Esophagus muscularis mucosa (tissue), 4 donors: Measurements from ENCODE around the gene HOXC9. TPM values are rescaled to one million over a fixed set of nuclear protein-coding genes. Genes with fewer than 3 reads are reported as not detected.

Source experiments
- DNase-seq: peaks from one replicate; pipeline ENCODE4 v3.0.0-alpha.2; 2017; ENCODE audit errors: extremely low spot score
- H3K27ac ChIP-seq, 4 donors: fragments of 200-600 bp; sonication (generic); replicated peaks in 1 of 4; 1 replicate in 3 of 4; 2 replicates in 1 of 4; pipeline ENCODE4 v1.5.1; 2016 to 2019; ENCODE audit warnings: mild to moderate bottlenecking in 1 of 4
- H3K27me3 ChIP-seq, 4 donors: fragments of 200-600 bp; sonication (generic); one replicate each; pipeline versions ENCODE4 v1.5.1 to v1.6.0; 2016 to 2019
- H3K36me3 ChIP-seq, 4 donors: fragments of 200-600 bp; sonication (generic); one replicate each; pipeline ENCODE4 v1.5.1; 2016 to 2019
- H3K4me1 ChIP-seq, 4 donors: fragments of 200-600 bp; sonication (generic); one replicate each; pipeline ENCODE4 v1.5.1; 2016 to 2019
- H3K4me3 ChIP-seq, 4 donors: fragments of 200-600 bp; sonication (generic); 1 replicate in 2 of 4; 2 replicates in 2 of 4; pipeline ENCODE4 v1.5.1; 2016 to 2019; ENCODE audit warnings: mild to moderate bottlenecking in 4 of 4, moderate library complexity in 1 of 4
- H3K9me3 ChIP-seq, 4 donors: fragments of 200-600 bp; sonication (generic); 1 replicate in 3 of 4; 2 replicates in 1 of 4; pipeline ENCODE4 v1.5.1; 2016 to 2019
- EP300 ChIP-seq: sonication (generic); formaldehyde crosslinking; IDR thresholded peaks from one replicate; pipeline ENCODE4 v1.6.1; 2017; ENCODE audit warnings: antibody characterized with exemption
- POLR2A ChIP-seq: fragments of 450-650 bp; IDR thresholded peaks from one replicate; pipeline ENCODE4 v1.6.1; 2017; ENCODE audit warnings: antibody characterized with exemption, moderate library complexity, mild to moderate bottlenecking, low read depth
- POLR2AphosphoS5 ChIP-seq, 2 donors: sonication (generic); formaldehyde crosslinking; IDR thresholded peaks; one replicate each; pipeline ENCODE4 v1.6.1; 2017; ENCODE audit warnings: antibody characterized with exemption in 2 of 2
- WGBS: methylation state at CpG from one replicate; pipeline ENCODE4 v1.1.5; 2018; 5-methylcytosine and 5-hydroxymethylcytosine counted together
- intact Hi-C: fragments of 100-400 bp; cut with DNase I; formaldehyde crosslinking; loops from one replicate; pipeline ENCODE4 v1.15.1; 2023
- total RNA-seq, 4 donors: library from RNA; depleted of rRNA; stranded (reverse); fragments of >200 nt; gene quantifications; one replicate each; pipeline versions ENCODE4 v1.1.0 to v1.2.1, GENCODE V29; 2016
- TF ChIP-seq, protein P1 (sequence below), 3 experiments: fragments of 200-600 bp in 2 of 3; fragments of 450-650 bp in 1 of 3; sonication (generic) in 2 of 3; IDR thresholded peaks; one replicate each; pipeline ENCODE4 v1.5.1; 2017 to 2019; ENCODE audit warnings: antibody characterized with exemption in 3 of 3, mild to moderate bottlenecking in 2 of 3, moderate library complexity in 1 of 3

The HOXC9 gene
- total RNA-seq, 4 donors from 2014 or later, result not detected

DNA sequence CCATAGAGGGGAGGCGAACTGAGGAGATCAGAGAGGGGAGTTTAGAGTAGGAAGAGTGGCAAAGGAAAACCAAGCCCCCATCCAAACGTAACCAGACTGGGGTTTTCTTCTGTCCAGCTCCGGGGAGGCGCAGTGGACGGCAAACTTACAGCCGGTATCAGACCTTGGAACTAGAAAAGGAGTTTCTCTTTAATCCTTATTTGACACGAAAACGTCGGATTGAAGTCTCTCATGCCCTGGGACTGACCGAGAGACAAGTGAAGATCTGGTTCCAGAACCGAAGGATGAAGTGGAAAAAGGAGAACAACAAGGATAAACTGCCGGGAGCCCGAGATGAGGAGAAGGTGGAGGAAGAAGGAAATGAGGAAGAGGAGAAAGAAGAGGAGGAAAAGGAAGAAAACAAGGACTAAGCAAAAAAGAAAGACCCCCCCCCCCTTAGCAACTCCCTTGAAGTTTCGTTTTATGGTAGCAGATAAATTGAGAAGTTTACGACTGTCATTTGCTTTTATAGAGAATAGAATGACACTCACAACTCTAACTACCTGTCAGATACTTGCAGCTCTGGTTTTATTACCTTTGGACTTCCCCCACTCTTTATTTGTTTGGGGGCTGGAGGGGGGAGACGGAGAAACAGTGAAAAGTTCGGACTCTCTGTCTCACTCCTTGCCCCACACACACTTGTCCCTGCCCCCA lies 11.2 kb downstream of the HOXC9 start:
- H3K9me3 ChIP-seq, result no peaks in the 10 kb centered on the region
- H3K27me3 ChIP-seq, result peaks cover 11 to 99% (median 88%) of the 10 kb centered on the region in 4 donors
- TF ChIP-seq, protein P1, sequence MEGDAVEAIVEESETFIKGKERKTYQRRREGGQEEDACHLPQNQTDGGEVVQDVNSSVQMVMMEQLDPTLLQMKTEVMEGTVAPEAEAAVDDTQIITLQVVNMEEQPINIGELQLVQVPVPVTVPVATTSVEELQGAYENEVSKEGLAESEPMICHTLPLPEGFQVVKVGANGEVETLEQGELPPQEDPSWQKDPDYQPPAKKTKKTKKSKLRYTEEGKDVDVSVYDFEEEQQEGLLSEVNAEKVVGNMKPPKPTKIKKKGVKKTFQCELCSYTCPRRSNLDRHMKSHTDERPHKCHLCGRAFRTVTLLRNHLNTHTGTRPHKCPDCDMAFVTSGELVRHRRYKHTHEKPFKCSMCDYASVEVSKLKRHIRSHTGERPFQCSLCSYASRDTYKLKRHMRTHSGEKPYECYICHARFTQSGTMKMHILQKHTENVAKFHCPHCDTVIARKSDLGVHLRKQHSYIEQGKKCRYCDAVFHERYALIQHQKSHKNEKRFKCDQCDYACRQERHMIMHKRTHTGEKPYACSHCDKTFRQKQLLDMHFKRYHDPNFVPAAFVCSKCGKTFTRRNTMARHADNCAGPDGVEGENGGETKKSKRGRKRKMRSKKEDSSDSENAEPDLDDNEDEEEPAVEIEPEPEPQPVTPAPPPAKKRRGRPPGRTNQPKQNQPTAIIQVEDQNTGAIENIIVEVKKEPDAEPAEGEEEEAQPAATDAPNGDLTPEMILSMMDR (IDR thresholded peaks at IDR 0.05), result no peak
- TF ChIP-seq POLR2A (no peak), EP300 (no peak), POLR2AphosphoS5 (IDR thresholded peaks at IDR 0.05) (no peak)
- intact Hi-C loops, result loop anchor here (10.0 kb wide), 1 partner anchor 354 kb away; the partner anchor contains the start of gene GPR84
- H3K27ac ChIP-seq, result no peak overlapping the region
- WGBS, result 9% methylated on average over 17 of the region's 17 CpGs
- H3K36me3 ChIP-seq, result no peaks in the 10 kb centered on the region
- H3K4me3 ChIP-seq, result no peak overlapping the region
- DNase-seq, result no peak
- H3K4me1 ChIP-seq, result peaks cover 17 to 57% (median 31%) of the 10 kb centered on the region in 4 donors

DNA sequence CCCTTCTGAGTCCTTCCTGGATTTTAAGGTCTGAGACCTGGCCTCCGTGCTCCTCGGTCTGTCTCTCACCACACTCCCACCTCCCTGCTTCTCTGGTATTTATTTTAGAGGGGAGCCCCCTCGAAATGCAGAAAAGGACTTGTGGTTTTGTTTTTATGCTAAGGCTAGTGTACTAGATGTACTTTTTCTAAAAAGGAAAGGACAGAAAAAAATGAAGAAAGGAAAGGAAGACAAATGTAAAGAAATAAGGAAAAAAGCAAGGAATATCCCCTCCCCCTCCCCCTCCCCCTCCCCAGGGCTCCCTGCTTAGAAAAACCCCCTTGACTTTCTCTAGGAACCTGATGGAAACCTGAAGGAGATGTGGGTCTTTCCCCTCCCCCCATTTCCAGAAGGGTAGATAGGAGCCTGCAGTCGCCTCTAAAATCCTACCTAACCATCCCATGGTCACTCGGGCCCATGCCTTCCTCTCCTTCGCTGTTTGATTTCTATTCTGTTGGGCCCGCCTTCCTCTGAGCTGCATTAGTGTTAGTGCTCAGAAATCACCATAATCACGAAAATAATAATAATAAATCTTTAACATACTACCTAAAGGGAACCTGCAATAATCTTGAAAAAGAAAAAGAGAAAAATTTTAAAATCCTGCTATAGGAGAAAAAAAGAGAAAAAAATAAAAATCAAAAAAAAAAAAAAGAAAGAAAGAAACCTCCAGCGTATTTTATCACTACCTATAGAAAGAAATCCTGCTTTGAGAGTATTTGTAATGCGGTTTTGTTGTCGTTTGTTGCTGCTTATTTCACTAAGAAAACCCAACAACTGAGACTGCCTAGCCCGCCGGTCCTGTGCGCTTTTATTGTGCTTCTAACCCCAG lies 11.9 kb downstream of the HOXC9 start:
- H3K4me1 ChIP-seq, result peaks cover 14 to 58% (median 31%) of the 10 kb centered on the region in 4 donors
- intact Hi-C loops, result loop anchor here (10.0 kb wide), 1 partner anchor 353 kb away; the partner anchor contains the start of gene GPR84
- H3K9me3 ChIP-seq, result no peaks in the 10 kb centered on the region
- H3K4me3 ChIP-seq, result no peak overlapping the region
- TF ChIP-seq EP300 (no peak), POLR2A (no peak), POLR2AphosphoS5 (IDR thresholded peaks at IDR 0.05) (no peak)
- TF ChIP-seq, protein P1 (IDR thresholded peaks at IDR 0.05), result no peak
- H3K36me3 ChIP-seq, result no peaks in the 10 kb centered on the region
- peaks cover 11 to 99% (median 88%) of the 10 kb centered on the region in 4 donors for H3K27me3 ChIP-seq
- DNase-seq, result no peak
- H3K27ac ChIP-seq, result no peak overlapping the region
- WGBS, result 28% methylated on average over 14 of the region's 14 CpGs

DNA sequence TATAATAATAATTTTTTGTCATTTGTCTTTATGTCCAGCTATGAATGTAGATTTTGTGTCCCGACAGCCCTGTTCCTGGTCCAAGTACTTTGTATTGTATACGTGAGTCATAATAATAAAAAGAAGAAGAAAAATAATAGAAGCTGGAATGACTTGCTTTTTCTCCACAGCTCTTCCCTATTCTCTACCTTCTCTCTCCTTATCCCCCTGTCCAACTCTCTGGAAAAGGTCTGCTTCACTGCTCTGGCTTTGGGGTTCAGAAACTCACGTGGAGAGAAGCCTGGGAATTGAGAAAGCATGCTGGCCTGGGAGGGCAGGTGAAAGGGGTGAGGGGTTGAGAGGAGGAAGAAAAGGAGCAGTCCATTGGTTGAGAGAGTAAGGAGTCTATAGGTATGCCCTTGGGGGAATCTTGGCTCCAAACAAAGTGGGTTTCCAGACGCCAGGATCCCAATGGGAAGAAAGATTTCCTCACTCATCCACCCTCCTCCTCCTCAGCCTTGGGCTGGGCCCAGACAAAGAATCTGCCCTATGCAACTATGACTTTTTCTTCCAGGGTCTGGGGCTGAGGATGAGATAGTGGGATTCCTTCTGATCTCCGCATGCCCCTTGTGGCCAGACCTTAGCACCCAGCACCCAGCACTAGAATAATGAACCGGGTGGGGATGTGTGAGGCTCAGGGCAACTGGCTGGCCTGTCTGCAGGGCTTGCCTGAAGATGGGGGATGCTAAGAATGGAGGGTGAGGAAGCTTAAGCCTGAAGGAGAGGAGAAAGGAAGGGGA lies 12.9 kb downstream of the HOXC9 start:
- peaks cover 11 to 99% (median 87%) of the 10 kb centered on the region in 4 donors for H3K27me3 ChIP-seq
- H3K36me3 ChIP-seq, result no peaks in the 10 kb centered on the region
- DNase-seq, result no peak
- H3K4me3 ChIP-seq, result no peak overlapping the region
- intact Hi-C loops, result loop anchor here (10.0 kb wide), 1 partner anchor 352 kb away; the partner anchor contains the start of gene GPR84
- H3K27ac ChIP-seq, result no peak overlapping the region
- 31% methylated on average over 6 of the region's 6 CpGs for WGBS
- TF ChIP-seq POLR2A, result no peak
- TF ChIP-seq POLR2AphosphoS5 (IDR thresholded peaks at IDR 0.05), result no peak
- TF ChIP-seq EP300, result no peak
- TF ChIP-seq, protein P1 (IDR thresholded peaks at IDR 0.05), result no peak
- peaks cover 22 to 67% (median 41%) of the 10 kb centered on the region in 4 donors for H3K4me1 ChIP-seq
- no peaks in the 10 kb centered on the region for H3K9me3 ChIP-seq

DNA sequence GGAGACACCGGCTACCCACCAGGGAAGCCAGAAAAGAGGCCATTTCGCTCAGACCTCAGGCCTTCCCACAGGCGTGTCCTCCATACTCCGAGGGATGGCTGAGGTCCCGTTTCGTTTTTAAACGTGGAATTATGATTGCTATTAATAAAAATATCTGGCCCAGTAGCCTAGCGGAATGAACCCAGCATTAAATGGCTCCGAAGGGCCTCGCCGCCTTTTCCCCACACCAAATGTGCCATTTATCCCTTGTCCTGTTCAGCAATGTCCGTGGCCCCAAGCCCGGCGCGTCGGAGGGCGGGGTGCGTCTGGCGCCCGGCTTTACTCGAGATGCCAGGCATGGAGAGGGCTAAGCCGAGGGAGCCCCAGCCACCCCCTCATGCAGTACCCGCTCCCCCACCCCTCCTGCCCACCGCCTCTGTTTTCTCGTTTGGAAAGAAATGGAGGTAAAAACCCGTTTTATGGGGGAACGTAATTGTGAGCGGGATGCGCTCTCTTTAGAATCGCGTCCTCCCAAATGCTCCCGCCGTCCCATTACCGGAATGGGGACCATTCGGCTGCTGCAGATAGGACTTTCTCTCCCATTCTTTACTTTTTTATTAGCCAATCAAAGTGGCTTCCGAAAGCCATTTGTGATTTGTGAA lies 14.5 kb downstream of the HOXC9 start:
- H3K36me3 ChIP-seq, result no peaks in the 10 kb centered on the region
- 6% methylated on average over 35 of the region's 36 CpGs for WGBS
- no peaks in the 10 kb centered on the region for H3K9me3 ChIP-seq
- H3K27me3 ChIP-seq, result peaks cover 5 to 100% (median 81%) of the 10 kb centered on the region in 4 donors
- peaks cover 20 to 72% (median 49%) of the 10 kb centered on the region in 4 donors for H3K4me1 ChIP-seq
- intact Hi-C loops, result loop anchor here (10.0 kb wide), 1 partner anchor 350 kb away; the partner anchor contains the start of gene GPR84
- no peak for TF ChIP-seq EP300
- TF ChIP-seq POLR2AphosphoS5 (IDR thresholded peaks at IDR 0.05), result no peak
- no peak for TF ChIP-seq POLR2A
- TF ChIP-seq, protein P1 (IDR thresholded peaks at IDR 0.05), result no peak
- no peak for DNase-seq
- peak overlapping the region; percentile 5 to 38 (median 25) for H3K4me3 ChIP-seq
- H3K27ac ChIP-seq, result no peak overlapping the region
